NOMO-1 treated with dmso at 0.1 percent for 144 hours (cell line): ENCODE results near the gene VPS13D.

Source experiments
- DNase-seq: peaks from one replicate; lab custom pipeline; 2025; ENCODE audit not compliant: unreplicated experiment; lab: John Stamatoyannopoulos, UW

Gene VPS13D, protein sequence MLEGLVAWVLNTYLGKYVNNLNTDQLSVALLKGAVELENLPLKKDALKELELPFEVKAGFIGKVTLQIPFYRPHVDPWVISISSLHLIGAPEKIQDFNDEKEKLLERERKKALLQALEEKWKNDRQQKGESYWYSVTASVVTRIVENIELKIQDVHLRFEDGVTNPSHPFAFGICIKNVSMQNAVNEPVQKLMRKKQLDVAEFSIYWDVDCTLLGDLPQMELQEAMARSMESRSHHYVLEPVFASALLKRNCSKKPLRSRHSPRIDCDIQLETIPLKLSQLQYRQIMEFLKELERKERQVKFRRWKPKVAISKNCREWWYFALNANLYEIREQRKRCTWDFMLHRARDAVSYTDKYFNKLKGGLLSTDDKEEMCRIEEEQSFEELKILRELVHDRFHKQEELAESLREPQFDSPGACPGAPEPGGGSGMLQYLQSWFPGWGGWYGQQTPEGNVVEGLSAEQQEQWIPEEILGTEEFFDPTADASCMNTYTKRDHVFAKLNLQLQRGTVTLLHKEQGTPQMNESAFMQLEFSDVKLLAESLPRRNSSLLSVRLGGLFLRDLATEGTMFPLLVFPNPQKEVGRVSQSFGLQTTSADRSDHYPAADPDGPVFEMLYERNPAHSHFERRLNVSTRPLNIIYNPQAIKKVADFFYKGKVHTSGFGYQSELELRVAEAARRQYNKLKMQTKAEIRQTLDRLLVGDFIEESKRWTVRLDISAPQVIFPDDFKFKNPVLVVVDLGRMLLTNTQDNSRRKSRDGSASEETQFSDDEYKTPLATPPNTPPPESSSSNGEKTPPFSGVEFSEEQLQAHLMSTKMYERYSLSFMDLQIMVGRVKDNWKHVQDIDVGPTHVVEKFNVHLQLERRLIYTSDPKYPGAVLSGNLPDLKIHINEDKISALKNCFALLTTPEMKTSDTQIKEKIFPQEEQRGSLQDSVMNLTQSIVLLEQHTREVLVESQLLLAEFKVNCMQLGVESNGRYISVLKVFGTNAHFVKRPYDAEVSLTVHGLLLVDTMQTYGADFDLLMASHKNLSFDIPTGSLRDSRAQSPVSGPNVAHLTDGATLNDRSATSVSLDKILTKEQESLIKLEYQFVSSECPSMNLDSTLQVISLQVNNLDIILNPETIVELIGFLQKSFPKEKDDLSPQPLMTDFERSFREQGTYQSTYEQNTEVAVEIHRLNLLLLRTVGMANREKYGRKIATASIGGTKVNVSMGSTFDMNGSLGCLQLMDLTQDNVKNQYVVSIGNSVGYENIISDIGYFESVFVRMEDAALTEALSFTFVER (N-terminal part only)

DNA sequence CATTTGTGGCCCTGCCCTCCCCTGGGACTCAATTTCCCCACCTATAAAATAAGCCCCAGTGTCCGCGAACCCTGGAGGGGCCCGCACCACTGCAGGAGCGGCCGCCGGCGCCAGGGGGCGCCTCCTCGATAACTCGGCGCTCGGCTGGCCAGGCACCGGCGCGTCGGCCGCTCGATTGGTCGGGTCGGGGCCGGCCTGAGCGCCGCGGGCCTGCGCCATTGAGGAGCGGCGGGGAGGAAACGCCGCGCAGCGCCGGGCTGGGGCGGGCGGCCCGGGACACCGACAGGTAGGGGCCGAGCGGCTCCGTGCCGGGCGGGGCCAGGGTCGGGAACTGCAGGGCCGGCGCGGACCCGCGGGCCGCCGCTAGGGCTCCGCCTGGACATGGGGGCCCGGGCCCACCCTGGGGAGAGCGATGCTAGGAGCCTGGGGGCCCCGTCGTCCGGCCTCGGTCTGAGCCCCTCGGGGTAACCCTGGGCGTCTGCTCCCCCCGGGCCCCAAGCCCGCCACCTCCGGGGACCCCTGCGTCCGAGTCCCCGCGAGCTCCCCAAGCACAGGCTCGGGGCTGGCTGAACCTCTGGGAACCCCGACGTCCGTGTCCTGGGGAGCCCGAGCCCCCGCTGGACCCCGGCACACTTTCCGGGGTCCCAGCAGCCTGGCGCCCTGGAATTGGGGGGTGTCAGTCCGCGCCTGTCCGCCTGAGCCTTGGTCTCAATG lies at the start of gene VPS13D:
Gene VPS13D (plus strand): TSS at position 196 of the 714 bp plus-strand sequence. CDS start 4,237 bp downstream, outside the sequence.
- DNase-seq, result peak; percentile 70

DNA sequence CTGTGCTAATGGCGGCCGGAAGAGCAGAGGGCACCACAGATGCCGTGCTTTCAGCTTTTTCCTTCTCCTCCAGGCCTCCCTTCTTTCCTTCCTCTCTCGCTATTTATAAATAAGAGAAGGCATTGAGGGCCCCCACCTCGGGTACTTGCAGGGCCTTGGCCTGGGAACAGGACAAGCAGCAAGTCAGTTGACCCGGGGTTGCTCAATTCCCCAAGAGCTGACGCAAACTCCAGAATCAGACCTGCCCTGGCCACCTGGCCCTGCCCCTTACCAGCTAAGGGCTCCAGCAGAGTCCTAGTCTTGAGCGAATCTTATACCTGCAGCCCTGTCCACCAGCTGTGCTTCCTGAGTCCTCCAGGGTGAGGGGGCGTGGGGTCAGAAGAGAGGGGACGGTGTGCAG lies 49.5 kb upstream of the VPS13D start:
- peak; percentile 90 for DNase-seq

DNA sequence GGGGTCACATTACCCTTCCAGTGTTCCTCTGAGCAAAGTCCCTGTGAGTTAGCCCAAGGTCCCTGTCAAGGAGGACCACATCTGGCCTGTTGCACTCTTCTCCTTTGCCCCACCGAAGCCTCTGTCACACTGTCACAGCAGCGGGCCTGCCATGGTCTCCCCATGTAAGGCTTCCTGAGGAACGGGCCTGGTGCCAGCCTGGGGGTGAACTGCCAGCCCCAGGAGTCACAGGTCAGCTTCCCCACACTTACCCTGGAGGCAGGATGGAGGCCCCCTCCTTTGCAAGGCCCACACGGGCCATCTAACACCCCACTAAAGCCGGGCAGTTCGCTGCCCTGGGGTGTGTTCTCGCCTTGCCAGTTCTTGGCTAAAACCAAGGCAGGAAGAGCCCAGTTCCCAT lies 48.9 kb upstream of the VPS13D start:
- DNase-seq, result no peak

DNA sequence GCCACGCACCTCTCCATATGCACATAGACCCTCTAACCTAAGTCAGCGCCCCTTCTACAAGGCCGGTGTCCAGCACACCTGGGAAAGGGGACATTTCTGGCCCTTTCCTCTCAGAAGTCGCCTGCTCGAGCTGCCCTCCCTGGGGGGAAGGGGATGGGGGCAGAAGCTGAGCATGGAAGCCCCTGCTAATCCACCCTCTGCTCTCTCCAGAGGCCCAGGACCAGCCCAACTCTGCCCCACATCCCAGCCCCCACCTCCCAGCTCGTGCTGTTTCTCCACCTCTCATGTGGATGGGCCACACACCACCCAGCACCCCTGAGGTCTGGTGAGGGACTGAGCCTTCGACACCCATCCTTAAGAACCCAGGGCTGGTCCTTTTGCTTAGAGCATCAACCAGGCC lies 48.3 kb upstream of the VPS13D start:
- DNase-seq, result no peak

DNA sequence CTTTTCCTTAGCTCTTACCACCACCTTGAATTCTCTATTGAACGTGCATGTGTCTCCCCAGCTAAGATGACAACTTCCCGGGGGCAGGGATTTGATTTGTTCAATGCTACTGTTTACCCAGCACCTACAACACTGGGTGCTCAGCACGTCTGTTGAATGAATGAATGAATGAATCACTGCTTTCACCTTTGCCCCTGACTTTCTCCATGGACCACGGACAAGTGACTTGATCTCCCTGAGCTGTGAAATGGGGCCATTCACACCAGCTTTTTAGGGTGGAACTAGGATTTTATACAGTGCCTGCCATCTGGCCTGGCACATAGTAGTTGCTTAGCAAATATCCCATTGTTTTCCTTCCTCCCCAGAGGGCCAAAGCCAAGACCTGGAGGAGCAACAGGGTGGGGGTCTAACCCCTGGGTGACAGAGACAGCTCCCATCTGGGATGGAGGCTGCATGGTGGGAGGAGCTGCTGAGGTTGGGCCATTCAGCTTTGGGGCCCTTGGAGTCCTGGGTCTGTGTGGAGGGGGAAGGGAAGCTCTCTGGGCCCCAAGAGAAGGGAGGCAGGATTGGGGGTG lies 47.3 kb upstream of the VPS13D start:
- DNase-seq, result no peak

DNA sequence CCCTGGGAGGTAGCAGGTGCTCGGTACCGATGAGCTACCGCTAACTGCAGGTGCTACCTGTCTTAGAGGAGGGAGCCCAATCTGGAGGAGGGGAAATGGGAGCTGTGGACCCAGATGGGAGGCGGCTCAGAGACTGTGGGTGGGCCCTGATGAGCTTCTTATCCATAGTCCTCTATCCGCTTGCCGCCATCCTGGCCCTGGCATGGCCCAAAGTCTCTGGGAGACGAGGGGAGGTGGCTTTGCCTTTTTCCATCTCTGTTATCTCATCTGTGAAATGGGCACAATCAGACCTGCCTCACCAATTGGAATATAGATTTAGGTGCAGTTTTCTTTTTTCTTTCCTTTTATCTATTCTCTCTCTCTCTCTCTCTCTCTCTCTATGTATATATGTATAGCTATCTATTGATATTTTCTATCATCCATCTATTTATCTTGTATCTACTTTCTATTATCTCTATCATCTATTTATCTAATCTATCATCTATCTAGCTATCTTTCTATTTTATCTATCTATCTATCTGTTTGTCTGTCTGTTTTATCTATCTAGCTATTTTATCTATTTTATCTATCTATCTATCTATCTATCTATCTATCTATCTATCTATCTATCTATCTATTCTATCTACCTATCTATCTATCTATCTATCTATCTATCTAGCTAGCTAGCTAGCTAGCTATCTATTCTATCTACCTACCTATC lies 46.6 kb upstream of the VPS13D start:
- no peak for DNase-seq

DNA sequence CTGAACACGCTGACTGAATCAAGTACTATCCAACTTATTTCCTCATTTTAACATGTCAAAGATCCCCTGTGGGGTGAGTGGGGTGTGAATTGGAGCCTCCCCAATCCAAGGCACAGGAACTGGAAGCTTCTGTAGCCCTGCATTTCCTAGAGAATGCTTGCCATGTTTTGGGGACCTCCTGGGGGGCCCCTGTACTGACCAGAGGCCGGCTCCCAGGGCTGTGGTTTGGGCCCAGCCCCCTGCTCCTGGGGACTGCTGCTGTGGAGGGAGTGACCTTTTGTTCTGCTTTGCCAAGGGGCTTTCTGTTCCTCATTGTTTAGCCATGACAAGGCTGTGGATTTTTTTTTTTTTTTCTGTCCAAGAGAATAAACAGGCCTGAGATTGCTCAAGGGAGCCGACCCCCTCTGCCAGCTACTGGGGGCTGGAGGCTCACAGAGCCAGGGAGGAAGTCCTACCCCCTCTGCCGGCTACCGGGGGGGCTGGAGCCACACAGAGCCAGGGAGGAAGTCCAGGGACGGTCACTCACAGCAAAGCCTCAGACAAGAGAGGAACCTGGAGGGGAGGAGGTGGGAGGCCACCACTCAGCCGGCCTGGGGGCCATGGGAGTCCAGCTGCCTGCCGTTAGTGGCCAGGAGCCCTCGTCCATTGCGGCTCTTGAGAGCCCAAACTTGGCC lies 45.7 kb upstream of the VPS13D start:
- DNase-seq, result peak; percentile 94

DNA sequence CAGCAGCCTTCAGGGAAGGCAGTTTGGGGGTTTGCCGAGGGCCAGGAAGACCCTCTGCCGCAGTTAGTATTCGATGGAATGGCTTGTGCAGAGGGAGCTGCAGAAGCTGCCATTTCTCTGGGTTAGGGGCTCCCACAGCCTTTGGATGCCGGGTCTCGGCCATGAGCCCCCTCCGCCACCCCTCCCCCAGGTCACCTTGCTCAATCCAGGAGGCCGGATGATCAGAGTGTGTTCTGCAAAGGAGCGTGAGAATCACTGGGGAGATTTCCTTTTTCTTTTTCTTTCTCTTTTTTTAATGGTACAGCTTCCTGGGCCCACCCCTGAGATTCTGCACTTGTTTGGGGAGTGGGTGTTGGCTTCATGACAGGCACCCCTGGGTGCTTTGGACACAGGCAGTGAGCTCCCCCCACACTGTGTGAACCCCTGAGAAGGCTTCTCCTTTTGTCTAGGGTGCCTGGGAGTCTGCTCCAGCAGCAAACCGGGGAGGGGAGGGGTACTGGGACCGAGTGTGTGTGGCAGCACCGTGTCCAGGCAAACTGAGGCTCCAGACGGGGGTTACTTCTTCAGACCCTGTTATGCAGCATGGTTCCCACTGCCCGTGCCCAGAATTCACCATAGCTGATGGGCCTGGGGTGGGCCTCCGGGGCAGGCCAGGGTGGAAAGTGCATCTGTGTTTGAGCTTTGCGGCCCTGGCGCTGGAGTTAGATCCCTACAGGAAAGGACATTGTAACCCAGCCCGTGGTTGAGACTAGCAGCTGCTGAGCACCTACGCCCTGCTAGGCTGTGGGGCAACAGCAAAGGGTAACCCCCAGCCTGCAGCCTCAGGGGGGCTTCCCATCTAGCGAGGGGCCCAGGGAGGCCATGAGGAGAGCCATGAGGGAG lies 44.6 kb upstream of the VPS13D start:
- DNase-seq, result peak; percentile 19

DNA sequence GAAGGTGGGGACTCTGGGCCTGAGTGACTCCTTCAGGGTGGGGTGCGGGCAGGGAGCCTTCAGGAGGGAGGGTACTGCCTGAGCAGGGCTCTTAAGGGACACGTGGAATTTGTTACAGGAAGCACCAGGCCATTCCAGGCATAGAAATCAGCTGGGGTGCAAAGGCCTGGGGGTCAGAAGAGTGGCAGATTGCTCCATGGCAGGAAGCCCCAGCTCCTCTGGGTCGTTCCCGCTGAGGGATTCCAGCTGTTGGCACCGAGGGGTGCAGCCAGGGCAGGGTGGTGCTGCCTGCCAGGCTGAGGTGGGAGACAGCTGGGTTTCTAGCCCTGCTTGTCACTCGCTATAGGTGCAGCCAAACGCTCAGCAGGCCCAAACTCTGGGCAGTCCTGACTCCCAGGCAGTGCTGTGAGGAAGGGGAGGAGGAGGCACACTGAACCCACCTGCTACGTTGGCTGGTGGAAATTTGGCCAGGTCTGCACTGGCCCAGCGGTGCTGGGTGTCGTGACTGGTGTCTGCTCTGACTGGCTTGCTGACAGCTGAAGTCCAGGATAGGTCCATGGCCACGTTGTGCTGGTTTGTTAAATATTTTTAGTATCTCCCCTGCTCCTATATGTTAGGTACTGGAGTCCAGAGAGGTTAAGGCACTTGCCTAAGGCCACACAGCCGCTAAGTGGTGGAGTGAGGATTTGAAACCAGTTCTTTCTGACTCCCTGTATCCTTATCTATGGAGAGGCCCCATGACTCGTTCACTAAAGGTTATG lies 43.7 kb upstream of the VPS13D start:
- no peak for DNase-seq

DNA sequence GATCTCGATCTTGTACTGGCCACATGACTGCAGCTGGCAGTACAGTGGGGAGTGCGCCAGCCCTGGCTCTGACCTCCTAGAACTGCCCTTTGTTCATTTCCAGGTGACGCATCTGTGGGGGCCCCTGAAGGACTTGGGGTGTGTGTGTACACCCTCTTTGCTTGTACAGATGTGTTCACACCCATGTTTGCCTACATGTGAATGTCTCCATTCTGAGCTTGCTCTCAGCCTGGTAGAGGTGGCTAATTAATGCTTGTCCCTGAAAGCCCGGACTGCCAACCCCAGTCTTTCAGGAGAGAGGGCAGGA lies 43.2 kb upstream of the VPS13D start:
- DNase-seq, result no peak

DNA sequence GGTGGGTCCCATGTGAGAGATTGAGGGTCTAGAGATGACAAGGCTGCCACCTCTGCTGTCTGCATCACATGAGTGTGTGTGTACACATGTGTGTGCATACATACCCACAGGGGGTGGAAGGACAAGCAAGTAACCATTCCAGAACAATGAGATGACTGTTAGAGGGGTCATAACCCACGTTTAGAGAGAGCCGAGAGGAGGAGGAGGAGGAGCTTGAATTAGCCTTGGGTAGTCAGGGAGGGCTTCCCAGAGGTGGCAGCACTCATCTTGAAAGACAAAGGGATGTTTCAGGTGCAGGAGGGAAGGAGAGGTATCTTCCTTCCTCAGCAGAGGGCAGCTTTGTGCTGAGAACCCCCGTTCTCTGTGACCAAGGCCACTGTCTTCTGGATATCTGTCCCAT lies 41.7 kb upstream of the VPS13D start:
- no peak for DNase-seq

DNA sequence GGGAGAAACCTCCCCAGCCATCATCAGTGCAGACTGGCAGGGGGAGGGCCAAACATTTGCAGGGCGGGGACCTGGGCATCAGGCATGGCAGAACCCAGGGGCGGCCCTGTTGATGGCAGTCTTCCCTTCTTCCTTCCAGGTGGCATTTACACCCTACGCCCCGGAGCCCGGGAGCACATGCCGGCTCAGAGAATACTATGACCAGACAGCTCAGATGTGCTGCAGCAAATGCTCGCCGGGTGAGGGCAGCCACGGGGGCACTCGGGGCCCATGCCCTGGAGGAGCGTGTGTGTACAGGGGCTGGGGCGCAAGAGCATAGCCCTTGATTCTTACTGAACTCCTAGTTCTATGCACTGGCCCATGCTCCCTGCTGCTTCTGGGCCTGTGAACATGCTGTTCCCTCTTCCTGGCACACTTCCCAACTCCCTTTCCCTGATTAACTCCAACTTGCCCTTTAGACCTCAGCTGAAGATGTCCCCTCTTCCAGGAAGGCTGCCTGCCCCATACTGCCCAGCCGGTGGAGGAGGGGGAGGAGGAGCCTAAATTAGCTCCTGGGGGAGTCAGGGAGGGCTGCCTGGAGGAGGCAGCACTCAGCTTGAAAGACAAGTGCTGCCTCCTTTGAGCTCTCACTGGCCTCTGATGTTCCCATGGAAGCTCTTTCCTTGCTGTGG lies 41.0 kb upstream of the VPS13D start:
- DNase-seq, result no peak

DNA sequence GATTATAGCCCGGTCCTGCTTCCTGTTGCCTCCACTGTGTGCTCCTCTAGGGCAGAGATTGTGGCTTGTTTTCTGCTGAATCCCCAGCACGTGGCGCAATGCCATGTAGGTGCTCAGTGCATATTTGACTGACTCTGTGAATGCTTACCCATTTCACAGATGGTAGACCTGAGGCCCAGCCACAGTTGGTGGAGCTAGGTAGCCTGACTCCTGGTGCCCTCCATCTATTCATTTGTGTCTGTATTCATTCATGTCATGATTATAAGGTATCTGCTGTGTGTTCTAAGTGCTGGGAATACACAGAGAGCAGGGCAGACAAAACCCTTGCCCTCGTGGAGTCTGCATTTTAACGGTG lies 40.5 kb upstream of the VPS13D start:
- no peak for DNase-seq

DNA sequence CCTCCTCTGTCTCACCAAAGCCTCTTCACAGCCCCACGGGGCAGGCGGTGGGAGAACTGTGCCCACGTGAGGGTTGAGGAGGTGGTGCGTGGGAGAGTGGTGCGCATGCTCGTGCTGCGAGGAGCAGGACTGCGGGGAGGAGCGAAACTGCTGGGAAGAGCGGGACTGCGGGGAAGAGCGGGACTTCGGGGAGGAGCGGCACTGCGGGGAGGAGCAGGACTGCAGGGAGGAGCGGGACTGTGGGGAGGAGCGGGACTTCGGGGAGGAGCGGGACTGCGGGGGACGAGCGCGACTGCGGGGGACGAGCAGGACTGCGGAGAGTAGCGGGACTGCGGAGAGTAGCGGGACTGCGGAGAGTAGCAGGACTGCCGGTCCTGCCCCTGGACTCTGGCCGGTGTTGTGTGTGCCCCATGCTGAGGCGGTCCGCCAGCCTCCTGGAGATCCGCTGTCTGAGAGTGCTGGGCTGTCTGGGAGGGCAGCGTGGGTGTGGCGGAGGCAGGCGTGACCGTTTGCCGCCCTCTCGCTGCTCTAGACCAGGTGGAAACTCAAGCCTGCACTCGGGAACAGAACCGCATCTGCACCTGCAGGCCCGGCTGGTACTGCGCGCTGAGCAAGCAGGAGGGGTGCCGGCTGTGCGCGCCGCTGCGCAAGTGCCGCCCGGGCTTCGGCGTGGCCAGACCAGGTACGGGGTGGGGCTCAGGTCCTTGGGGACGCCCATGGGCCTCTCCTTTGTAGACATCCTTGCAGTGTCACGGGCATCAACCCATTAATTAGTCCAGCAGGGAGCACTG lies 38.4 kb upstream of the VPS13D start:
- DNase-seq, result no peak

DNA sequence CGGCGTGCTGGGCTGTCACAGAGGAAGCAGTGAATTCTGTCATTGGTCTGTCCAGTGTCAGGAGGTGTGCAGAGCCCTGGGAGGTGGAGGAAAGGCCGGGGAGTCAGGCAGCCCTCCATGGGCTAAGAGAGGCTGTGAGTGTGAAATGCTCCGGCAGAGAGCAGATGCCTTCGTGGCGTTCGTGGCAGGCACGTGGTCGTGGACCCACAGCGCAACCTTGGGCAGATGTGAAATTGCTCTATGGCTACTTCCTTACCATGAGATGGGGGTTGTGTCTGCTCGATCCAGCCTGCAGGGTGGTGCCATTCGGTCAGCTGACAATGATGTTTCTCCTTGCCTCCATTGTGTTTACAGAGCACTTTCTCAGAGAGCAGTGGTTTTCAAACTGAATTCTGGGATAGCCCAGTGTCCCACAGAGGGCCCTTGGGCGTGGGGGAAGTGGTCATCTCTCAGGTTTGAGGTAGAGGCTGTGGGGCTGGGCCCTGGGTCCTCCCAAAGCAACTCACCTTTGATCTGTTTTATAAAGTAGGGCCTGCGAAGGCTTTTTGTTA lies 35.1 kb upstream of the VPS13D start:
- DNase-seq, result no peak

DNA sequence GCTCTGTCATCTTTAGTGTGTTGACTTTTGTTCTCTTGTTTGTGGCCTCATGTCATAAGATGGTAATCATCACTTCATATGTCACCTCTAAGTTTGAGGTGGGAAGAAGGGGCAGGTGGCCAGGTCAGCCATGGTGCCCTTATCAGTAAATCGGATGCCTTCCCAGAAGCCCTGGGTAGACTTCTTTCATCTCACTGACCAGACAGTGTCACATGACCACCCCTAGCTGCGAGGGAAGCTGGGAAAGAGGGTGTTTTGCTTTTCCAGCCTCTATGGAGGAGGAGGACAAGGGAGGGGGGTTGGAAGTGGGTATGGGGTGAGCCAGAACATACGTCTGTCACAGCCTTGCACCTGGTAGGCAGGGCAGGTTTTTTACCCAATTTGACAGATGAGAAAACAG lies 34.4 kb upstream of the VPS13D start:
- no peak for DNase-seq
